NCI-H2029 treated with DMSO at 0.1 percent for 48 hours (cell line): Measurements from ENCODE around the gene DNAH8.

Source experiments
- DNase-seq: peaks from one replicate; lab custom pipeline; 2025; lab: John Stamatoyannopoulos, UW

DNAH8 gene

DNA sequence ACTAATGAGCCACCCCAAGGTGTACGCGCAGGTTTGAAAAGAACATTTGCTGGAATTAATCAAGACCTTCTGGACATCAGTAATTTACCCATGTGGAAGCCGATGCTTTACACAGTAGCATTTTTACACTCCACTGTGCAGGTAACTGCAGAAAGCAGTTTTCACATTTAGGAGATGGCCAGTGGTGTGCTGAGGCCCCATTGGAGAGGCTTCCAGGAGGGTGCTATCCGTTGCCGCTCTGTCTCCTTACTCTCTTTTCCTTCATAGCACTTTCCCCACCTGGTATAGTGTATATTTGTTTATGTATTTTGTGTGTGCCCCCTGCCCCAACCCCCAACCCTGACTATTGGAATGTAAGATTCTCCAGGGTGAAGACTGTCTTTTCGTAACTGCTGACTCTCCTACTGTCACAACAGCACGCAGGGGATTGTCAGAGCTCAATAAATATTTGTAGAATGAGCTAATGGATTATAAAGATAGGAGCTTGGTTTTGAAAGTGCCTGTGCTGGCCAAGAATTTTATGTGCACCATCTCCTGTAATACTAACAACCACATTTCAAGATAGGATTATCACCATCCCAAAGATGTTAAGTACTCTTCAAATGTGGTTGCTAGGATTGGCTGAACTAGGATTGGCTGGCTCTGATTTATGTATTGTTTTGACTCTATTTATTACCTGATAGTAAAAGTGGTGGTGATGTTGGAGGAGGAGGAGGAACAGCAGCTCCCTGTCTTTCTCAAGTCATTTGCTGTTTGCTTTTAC lies 259.5 kb downstream of the DNAH8 start:
- DNase-seq: peak; percentile 88

DNA sequence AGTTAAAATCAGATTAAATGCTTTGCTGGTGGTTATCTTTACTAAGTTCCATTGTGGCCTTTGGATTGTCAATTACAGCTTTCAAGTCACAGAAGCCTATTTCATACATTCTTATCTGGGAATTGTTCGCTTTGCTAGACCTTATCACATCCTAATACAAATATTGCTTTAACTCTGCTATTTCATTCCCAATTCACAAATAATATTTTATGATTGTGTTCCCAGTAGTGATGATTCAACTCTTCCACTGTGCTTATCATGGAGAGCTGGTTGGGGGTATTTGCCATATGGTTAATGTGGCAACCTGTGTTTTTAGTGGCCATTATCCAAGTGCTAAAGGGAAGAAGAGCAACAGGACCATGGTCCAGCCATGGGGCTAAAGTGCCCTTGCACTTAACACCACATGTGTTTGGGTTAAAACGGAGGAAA lies 260.5 kb downstream of the DNAH8 start:
- DNase-seq: no peak

GRCh38 chr6:38976051-38976450 lies 260.9 kb downstream of the DNAH8 start:
- DNase-seq: no peak

DNA sequence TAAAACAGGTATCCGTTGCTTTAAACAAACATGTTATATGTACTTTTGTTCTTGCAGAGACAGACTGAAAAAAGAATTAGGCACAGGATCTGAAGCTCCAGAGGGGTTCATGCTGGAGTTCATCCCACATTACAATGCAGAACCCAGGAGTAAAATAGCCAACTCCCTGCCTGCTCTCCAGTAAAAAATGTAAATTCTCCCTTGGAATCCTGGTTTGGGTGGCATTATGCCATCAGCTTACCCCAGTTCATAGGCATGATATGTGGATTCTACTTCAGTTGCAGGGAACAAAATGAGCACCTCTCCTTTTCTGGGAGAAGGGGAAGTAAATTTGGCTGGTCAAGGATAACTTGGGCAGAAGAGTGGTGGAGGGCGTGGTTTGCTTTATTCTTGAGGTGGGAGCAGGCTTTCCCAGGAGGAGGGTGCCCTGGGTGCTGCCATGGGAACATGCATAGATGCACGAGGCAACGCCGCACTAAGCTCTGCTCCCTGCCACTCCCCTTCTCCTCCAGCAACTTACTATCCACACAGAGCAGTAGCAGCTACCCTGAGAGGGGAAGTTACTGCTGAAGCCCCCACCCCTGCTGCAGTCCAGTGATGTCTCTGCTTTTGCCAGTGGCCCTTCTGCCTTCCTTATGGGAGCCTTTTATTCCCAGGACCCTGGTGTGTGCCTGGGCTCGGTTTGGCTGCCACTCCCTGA lies 261.8 kb downstream of the DNAH8 start:
- DNase-seq: no peak

DNA sequence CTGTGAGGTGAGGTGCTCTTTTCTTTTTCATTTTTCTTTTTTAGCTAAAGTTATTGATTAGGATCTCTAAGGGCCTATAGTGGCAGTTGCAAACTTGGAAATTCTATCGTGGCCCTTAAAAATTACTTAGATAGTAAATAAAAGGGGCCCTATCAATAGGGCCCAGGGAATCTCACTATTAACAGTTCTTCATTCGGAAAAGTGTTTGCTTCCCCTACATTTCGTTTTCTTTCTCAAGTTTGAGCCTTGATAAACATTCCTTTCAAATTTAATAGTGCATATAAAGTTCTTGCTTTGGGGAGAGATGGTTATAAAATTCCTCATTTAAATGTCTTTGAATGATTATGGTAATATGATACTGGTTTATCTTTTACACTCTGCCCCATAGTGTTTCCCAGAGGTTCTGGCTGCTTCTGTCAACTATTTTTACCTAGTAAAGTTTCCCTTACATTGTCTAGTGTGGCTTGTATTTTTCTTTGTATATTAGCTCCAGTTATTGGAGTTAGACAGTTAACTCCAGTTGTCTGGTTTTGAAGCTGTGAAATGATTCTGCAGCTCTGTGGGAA lies 263.1 kb downstream of the DNAH8 start:
- DNase-seq: no peak

GRCh38 chr6:38982470-38982869 lies 267.4 kb downstream of the DNAH8 start:
- DNase-seq: no peak

GRCh38 chr6:38984723-38985122 lies 269.6 kb downstream of the DNAH8 start:
- no peak for DNase-seq

- DNase-seq: no peak
Measured at GRCh38 chr6:38985839-38986238, 270.7 kb downstream of the DNAH8 start.

GRCh38 chr6:38987503-38987902 lies 272.4 kb downstream of the DNAH8 start:
- no peak for DNase-seq

GRCh38 chr6:38988736-38989449 lies 273.8 kb downstream of the DNAH8 start:
- no peak for DNase-seq

GRCh38 chr6:38990475-38990874 lies 275.4 kb downstream of the DNAH8 start:
- DNase-seq: no peak

- DNase-seq: no peak
Measured at GRCh38 chr6:38996676-38997075, 281.6 kb downstream of the DNAH8 start.

GRCh38 chr6:38997128-38997761 lies 282.1 kb downstream of the DNAH8 start:
- DNase-seq: no peak

- DNase-seq: peak; percentile 19
Measured at GRCh38 chr6:39003072-39003471, 288.0 kb downstream of the DNAH8 start.

DNA sequence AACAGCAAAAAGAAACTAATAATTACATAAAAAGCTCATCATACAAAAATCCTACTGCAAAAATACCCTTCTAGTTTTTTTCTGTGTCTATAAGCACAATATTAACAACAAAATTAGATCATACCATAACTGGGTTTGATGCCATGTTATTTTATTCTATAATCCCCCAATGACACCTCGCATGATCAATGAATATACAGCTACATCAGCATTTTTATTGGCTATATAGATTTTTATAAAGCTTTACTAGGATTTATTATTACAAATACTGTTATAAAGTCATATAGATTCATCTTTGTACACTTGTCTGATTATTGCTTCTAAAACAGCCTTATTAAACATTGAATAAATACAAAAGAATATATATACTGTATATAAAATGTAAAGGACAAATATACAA lies 288.4 kb downstream of the DNAH8 start:
- DNase-seq: no peak

GRCh38 chr6:39004801-39005200 lies 289.7 kb downstream of the DNAH8 start:
- DNase-seq: no peak

DNA sequence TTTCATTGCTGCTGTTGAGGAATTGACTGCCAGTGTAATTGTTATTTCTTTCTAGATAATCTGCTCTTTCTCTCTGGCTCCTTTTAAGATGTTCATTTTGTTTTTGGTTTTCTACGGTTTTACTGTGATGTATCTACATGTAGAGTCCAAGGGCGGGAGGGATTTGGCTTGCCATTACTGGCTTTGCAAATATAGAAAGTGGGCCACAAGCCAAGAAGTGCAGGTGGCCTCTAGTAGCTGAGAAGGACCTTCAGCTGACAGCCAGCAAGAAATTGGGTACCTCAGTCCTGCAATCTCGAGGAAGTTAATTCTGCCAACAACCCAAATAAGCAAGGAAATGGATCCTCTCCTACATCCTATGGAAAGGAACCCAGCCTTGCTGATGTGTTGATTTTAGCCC lies 290.7 kb downstream of the DNAH8 start:
- DNase-seq: peak; percentile 91

- DNase-seq: no peak
Measured at GRCh38 chr6:39007575-39007974, 292.5 kb downstream of the DNAH8 start.

- DNase-seq: no peak
Measured at GRCh38 chr6:39008737-39009136, 293.6 kb downstream of the DNAH8 start.

GRCh38 chr6:39009476-39009875 lies 294.4 kb downstream of the DNAH8 start:
- DNase-seq: no peak

- DNase-seq: no peak
Measured at GRCh38 chr6:39016839-39017546, 301.9 kb downstream of the DNAH8 start.

- no peak for DNase-seq
Measured at GRCh38 chr6:39017547-39017880, 302.4 kb downstream of the DNAH8 start.
